Suprapubic skin (tissue), 4 donors: ENCODE results near the gene DMWD. TPM values are rescaled to one million over a fixed set of nuclear protein-coding genes. Genes with fewer than 3 reads are reported as not detected.

Experiments
- DNase-seq, 2 donors: peaks; one replicate each; pipeline ENCODE4 v3.0.0-alpha.2; 2019; ENCODE audit warnings: low spot score in 2 of 2
- H3K27ac ChIP-seq: fragments of 200-600 bp; sonication (generic); one replicate; pipeline ENCODE4 v1.5.1; 2019
- H3K27me3 ChIP-seq: fragments of 200-600 bp; sonication (generic); one replicate; pipeline ENCODE4 v1.5.1; 2019
- H3K36me3 ChIP-seq: fragments of 200-600 bp; sonication (generic); one replicate; pipeline ENCODE4 v1.5.1; 2019
- H3K4me1 ChIP-seq: fragments of 200-600 bp; sonication (generic); one replicate; pipeline ENCODE4 v1.5.1; 2019
- H3K4me3 ChIP-seq: fragments of 200-600 bp; sonication (generic); one replicate; pipeline ENCODE4 v1.5.1; 2019; ENCODE audit warnings: mild to moderate bottlenecking
- H3K9me3 ChIP-seq: fragments of 200-600 bp; sonication (generic); one replicate; pipeline ENCODE4 v1.5.1; 2019
- CTCF ChIP-seq, 2 donors: fragments of 200-600 bp in 1 of 2; fragments of 450-650 bp in 1 of 2; sonication (generic) in 1 of 2; IDR thresholded peaks; one replicate each; pipeline ENCODE4 v1.5.1; 2016 to 2019; ENCODE audit warnings: antibody characterized with exemption in 2 of 2, mild to moderate bottlenecking in 1 of 2, moderate library complexity in 1 of 2
- EP300 ChIP-seq: sonication (generic); formaldehyde crosslinking; IDR thresholded peaks from one replicate; pipeline ENCODE4 v1.6.1; 2017; ENCODE audit warnings: antibody characterized with exemption
- POLR2A ChIP-seq, 2 donors: fragments of 450-650 bp; IDR thresholded peaks; one replicate each; pipeline ENCODE4 v1.6.1; 2017; ENCODE audit warnings: antibody characterized with exemption in 2 of 2, mild to moderate bottlenecking in 2 of 2, moderate library complexity in 2 of 2
- POLR2AphosphoS5 ChIP-seq, 3 donors: sonication (generic); formaldehyde crosslinking; IDR thresholded peaks; one replicate each; pipeline ENCODE4 v1.6.1; 2017; ENCODE audit warnings: antibody characterized with exemption in 3 of 3
- WGBS: methylation state at CpG from one replicate; pipeline ENCODE4 v1.1.5; 2018; 5-methylcytosine and 5-hydroxymethylcytosine counted together
- total RNA-seq, 4 donors: library from RNA; depleted of rRNA; stranded (reverse); fragments of >200 nt; gene quantifications; one replicate each; pipeline ENCODE4 v1.1.0, GENCODE V29; 2016

Gene DMWD
- total RNA-seq, 4 donors from 2014 or later, result 22.7 to 40.6 (median 32.0) TPM

- 82% methylated on average over 8 of the region's 8 CpGs for WGBS
Observed at GRCh38 chr19:45821103-45821521, 28.5 kb upstream of the DMWD start.

DNA sequence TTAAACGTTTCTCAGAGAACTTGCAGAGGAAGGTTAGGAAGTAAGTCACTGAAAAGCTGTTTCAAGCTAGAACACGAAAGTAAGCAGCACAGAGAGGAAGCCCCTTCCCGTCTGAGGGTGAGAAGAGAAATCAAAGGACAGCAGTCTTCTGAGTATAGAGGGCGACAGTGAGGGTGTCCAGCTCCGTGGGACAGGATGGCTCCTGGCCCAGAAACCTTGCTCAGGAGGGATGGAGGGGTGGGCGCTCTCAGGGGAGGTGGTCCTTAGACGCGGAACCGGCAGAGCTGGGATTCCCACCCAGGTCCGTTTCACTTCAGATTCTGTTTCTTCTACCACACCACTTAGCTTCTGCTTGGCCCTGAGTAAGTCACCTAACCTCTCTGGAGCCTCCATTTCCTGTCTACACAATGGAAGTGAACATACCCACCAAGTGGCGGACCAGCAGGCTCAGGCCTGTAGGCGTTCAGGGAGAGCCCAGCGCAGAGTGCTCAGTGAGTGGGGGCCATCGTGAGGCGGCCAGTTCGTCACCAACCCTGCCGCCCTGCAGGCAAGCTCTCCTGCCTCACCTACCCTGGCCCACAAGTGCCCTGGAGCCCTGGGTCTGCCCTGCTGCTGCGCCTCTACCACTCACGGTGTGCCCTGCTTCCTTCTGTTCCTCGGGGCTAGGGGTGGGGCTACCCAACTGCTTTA lies 27.9 kb upstream of the DMWD start:
- no peak for DNase-seq
- 71% methylated on average over 16 of the region's 20 CpGs for WGBS
- Histone ChIP-seq H3K27me3 (no peaks in the 10 kb centered on the region), H3K4me1 (peaks cover 13% of the 10 kb centered on the region), H3K27ac (no peak overlapping the region), H3K36me3 (peaks cover 70% of the 10 kb centered on the region), H3K9me3 (no peaks in the 10 kb centered on the region), H3K4me3 (no peak overlapping the region)
- no peak for TF ChIP-seq POLR2A (IDR thresholded peaks at IDR 0.05)
- no peak for TF ChIP-seq EP300
- TF ChIP-seq CTCF (IDR thresholded peaks at IDR 0.05), result no peak
- TF ChIP-seq POLR2AphosphoS5 (IDR thresholded peaks at IDR 0.05), result no peak

More at GRCh38 chr19:45821103-45821521, 28.5 kb upstream of the DMWD start:
- H3K27ac ChIP-seq, result no peak overlapping the region
- no peaks in the 10 kb centered on the region for H3K27me3 ChIP-seq
- H3K4me3 ChIP-seq, result no peak overlapping the region
- H3K4me1 ChIP-seq, result peaks cover 13% of the 10 kb centered on the region
- no peak for DNase-seq
- no peaks in the 10 kb centered on the region for H3K9me3 ChIP-seq
- H3K36me3 ChIP-seq, result peaks cover 75% of the 10 kb centered on the region
- TF ChIP-seq CTCF (IDR thresholded peaks at IDR 0.05) (no peak), POLR2A (IDR thresholded peaks at IDR 0.05) (no peak), POLR2AphosphoS5 (IDR thresholded peaks at IDR 0.05) (no peak), EP300 (no peak)

GRCh38 chr19:45819769-45820168 lies 27.1 kb upstream of the DMWD start:
- TF ChIP-seq POLR2A (IDR thresholded peaks at IDR 0.05), result no peak
- no peak for TF ChIP-seq POLR2AphosphoS5 (IDR thresholded peaks at IDR 0.05)
- no peak for TF ChIP-seq CTCF (IDR thresholded peaks at IDR 0.05)
- TF ChIP-seq EP300, result no peak
- Histone ChIP-seq H3K4me3 (no peak overlapping the region), H3K27ac (no peak overlapping the region), H3K9me3 (no peaks in the 10 kb centered on the region), H3K27me3 (no peaks in the 10 kb centered on the region), H3K4me1 (peaks cover 9% of the 10 kb centered on the region), H3K36me3 (peaks cover 65% of the 10 kb centered on the region)
- WGBS, result 90% methylated on average over 5 of the region's 6 CpGs
- DNase-seq, result no peak

- 30% methylated on average over 3 of the region's 19 CpGs for WGBS
- Histone ChIP-seq H3K36me3 (peaks cover 47% of the 10 kb centered on the region), H3K27me3 (no peaks in the 10 kb centered on the region), H3K4me1 (peaks cover 3% of the 10 kb centered on the region), H3K4me3 (no peak overlapping the region), H3K27ac (no peak overlapping the region), H3K9me3 (no peaks in the 10 kb centered on the region)
- DNase-seq, result no peak
- TF ChIP-seq POLR2A (IDR thresholded peaks at IDR 0.05), result no peak
- TF ChIP-seq CTCF (IDR thresholded peaks at IDR 0.05), result no peak
- TF ChIP-seq EP300, result no peak
- no peak for TF ChIP-seq POLR2AphosphoS5 (IDR thresholded peaks at IDR 0.05)
Observed at GRCh38 chr19:45817725-45818301, 25.2 kb upstream of the DMWD start.

GRCh38 chr19:45817010-45817724 lies 24.5 kb upstream of the DMWD start:
- no peaks in the 10 kb centered on the region for H3K9me3 ChIP-seq
- H3K27ac ChIP-seq, result no peak overlapping the region
- no peaks in the 10 kb centered on the region for H3K27me3 ChIP-seq
- 20% methylated on average over 23 of the region's 24 CpGs for WGBS
- no peak overlapping the region for H3K4me3 ChIP-seq
- H3K4me1 ChIP-seq, result peaks cover 3% of the 10 kb centered on the region
- peak; percentile 95 to 97 for DNase-seq
- H3K36me3 ChIP-seq, result peaks cover 41% of the 10 kb centered on the region
- peak; percentile 94 to 95 for TF ChIP-seq CTCF (IDR thresholded peaks at IDR 0.05)
- TF ChIP-seq EP300, result no peak
